ENCODE measurements around the gene RPS6KA3. TPM values are rescaled to one million over a fixed set of nuclear protein-coding genes. Genes with fewer than 3 reads are reported as not detected.

The RPS6KA3 gene
- total RNA-seq, 1 donor from 2014 or later: 49.5 TPM

- no peak overlapping the region for H3K4me3 ChIP-seq (ENCODE audit: low read depth, low read length)
- no peak for DNase-seq (ENCODE audit: low read depth)
- no peaks in the 10 kb centered on the region for H3K27me3 ChIP-seq (ENCODE audit: control insufficient read depth, insufficient read depth, low read length)
- no peak for FAIRE-seq
- TF ChIP-seq CTCF (IDR thresholded peaks at IDR 0.05; ENCODE audit: insufficient read depth, low read length, severe bottlenecking): no peak
- no peaks in the 10 kb centered on the region for H3K36me3 ChIP-seq (ENCODE audit: control insufficient read depth, insufficient read depth, low read length)
These were observed 17.7 kb upstream of the RPS6KA3 start for GRCh38 chrX:20284444-20284843.

GRCh38 chrX:20280938-20281337 is 14.2 kb upstream of the RPS6KA3 start:
- no peak for DNase-seq (ENCODE audit: low read depth)
- Histone ChIP-seq H3K27me3 (ENCODE audit: control insufficient read depth, insufficient read depth, low read length) (no peaks in the 10 kb centered on the region), H3K36me3 (ENCODE audit: control insufficient read depth, insufficient read depth, low read length) (no peaks in the 10 kb centered on the region), H3K4me3 (ENCODE audit: low read depth, low read length) (no peak overlapping the region)
- no peak for TF ChIP-seq CTCF (IDR thresholded peaks at IDR 0.05; ENCODE audit: insufficient read depth, low read length, severe bottlenecking)
- FAIRE-seq: no peak

- no peak for TF ChIP-seq CTCF (IDR thresholded peaks at IDR 0.05; ENCODE audit: insufficient read depth, low read length, severe bottlenecking)
- FAIRE-seq (no peak), DNase-seq (ENCODE audit: low read depth) (no peak)
- no peaks in the 10 kb centered on the region for H3K27me3 ChIP-seq (ENCODE audit: control insufficient read depth, insufficient read depth, low read length)
- H3K36me3 ChIP-seq (ENCODE audit: control insufficient read depth, insufficient read depth, low read length): no peaks in the 10 kb centered on the region
- no peak overlapping the region for H3K4me3 ChIP-seq (ENCODE audit: low read depth, low read length)
These were observed 7.4 kb upstream of the RPS6KA3 start for GRCh38 chrX:20274121-20274520.

- H3K27me3 ChIP-seq (ENCODE audit: control insufficient read depth, insufficient read depth, low read length): no peaks in the 10 kb centered on the region
- H3K36me3 ChIP-seq (ENCODE audit: control insufficient read depth, insufficient read depth, low read length): no peaks in the 10 kb centered on the region
- FAIRE-seq (no peak), DNase-seq (ENCODE audit: low read depth) (peak; percentile 87)
- H3K4me3 ChIP-seq (ENCODE audit: low read depth, low read length): no peak overlapping the region
- no peak for TF ChIP-seq CTCF (IDR thresholded peaks at IDR 0.05; ENCODE audit: insufficient read depth, low read length, severe bottlenecking)
These were observed 5.0 kb upstream of the RPS6KA3 start for GRCh38 chrX:20271730-20272129.

- Histone ChIP-seq H3K27me3 (ENCODE audit: control insufficient read depth, insufficient read depth, low read length) (no peaks in the 10 kb centered on the region), H3K4me3 (ENCODE audit: low read depth, low read length) (no peak overlapping the region), H3K36me3 (ENCODE audit: control insufficient read depth, insufficient read depth, low read length) (no peaks in the 10 kb centered on the region)
- DNase-seq (ENCODE audit: low read depth) (no peak), FAIRE-seq (no peak)
- no peak for TF ChIP-seq CTCF (IDR thresholded peaks at IDR 0.05; ENCODE audit: insufficient read depth, low read length, severe bottlenecking)
These were observed 4.5 kb upstream of the RPS6KA3 start for GRCh38 chrX:20271186-20271585.

- Histone ChIP-seq H3K4me3 (ENCODE audit: low read depth, low read length) (no peak overlapping the region), H3K27me3 (ENCODE audit: control insufficient read depth, insufficient read depth, low read length) (no peaks in the 10 kb centered on the region), H3K36me3 (ENCODE audit: control insufficient read depth, insufficient read depth, low read length) (no peaks in the 10 kb centered on the region)
- no peak for TF ChIP-seq CTCF (IDR thresholded peaks at IDR 0.05; ENCODE audit: insufficient read depth, low read length, severe bottlenecking)
- peak; percentile 74 for DNase-seq (ENCODE audit: low read depth)
- FAIRE-seq: no peak
These were observed 3.8 kb upstream of the RPS6KA3 start for GRCh38 chrX:20270562-20270890.
